IPS-15b (cell line): ENCODE measurements around the gene ERVK3-1.
"Not testable (repeated sequence)": the region's sequence is repeated elsewhere in the genome, so short reads cannot be mapped to it uniquely, and the experiment has no call there.

ENCODE experiments used
- H3K27me3 ChIP-seq: one replicate; pipeline ENCODE4 v1.6.1; 2013; ENCODE audit warnings: low read length; ENCODE audit not compliant: control insufficient read depth, insufficient read depth
- H3K36me3 ChIP-seq: one replicate; pipeline ENCODE4 v1.6.1; 2013; ENCODE audit warnings: low read length; ENCODE audit not compliant: control insufficient read depth, insufficient read depth
- H3K4me1 ChIP-seq: one replicate; pipeline ENCODE4 v1.6.1; 2013; ENCODE audit warnings: mild to moderate bottlenecking, low read length; ENCODE audit not compliant: control insufficient read depth, insufficient read depth
- H3K4me3 ChIP-seq: one replicate; pipeline ENCODE4 v1.5.1; 2013; ENCODE audit warnings: low read depth, low read length
- H3K9ac ChIP-seq: one replicate; pipeline ENCODE4 v1.6.1; 2013; ENCODE audit warnings: low read depth, mild to moderate bottlenecking, low read length
- H3K9me3 ChIP-seq: one replicate; pipeline ENCODE4 v1.6.1; 2013; ENCODE audit warnings: mild to moderate bottlenecking, low read length; ENCODE audit not compliant: control insufficient read depth, insufficient read depth

Gene ERVK3-1

DNA sequence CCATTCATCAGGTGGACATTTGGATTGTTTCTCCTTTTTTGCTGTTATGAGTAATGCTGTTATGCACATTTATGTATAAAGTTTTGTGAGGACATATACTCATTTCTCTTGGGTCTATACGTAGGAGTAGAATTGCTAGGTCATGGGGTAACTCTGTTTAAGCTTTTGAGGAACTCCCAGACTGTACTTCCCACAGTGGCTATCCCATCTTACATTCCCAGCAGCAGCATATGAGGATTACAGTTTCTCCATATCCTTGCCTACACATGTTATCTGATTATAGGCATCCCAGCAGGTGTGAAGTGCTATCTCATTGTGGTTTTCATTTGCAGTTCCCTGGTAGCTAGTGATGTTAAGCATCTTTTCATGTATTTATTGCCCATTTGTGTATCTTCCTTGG is 27.5 kb downstream of the ERVK3-1 start:
- H3K4me1 ChIP-seq, result no peaks in the 10 kb centered on the region
- H3K4me3 ChIP-seq, result no peak overlapping the region
- H3K9me3 ChIP-seq, result no peaks in the 10 kb centered on the region
- H3K27me3 ChIP-seq, result no peaks in the 10 kb centered on the region
- no peaks in the 10 kb centered on the region for H3K36me3 ChIP-seq
- no peak overlapping the region for H3K9ac ChIP-seq

DNA sequence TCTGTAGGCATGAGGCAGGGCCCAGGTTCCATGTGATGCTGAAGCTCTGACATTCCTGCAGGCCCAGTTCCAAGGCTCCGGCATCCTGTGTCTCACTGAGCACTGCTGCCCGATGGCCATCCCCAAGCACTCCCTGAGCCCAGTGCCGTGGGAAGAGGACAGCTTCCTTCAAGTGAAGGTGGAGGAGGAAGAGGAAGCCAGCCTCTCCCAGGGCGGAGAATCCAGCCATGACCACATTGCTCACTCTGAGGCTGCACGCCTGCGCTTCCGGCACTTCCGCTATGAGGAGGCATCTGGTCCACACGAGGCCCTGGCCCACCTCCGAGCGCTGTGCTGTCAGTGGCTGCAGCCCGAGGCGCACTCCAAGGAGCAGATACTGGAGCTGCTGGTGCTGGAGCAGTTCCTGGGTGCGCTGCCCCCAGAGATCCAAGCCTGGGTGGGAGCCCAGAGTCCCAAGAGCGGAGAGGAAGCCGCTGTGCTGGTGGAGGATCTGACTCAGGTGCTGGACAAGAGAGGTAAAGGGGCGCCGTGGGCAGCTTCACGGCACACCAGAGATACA is 29.6 kb downstream of the ERVK3-1 start:
- H3K9me3 ChIP-seq, result no peaks in the 10 kb centered on the region
- peaks cover 4% of the 10 kb centered on the region for H3K36me3 ChIP-seq

DNA sequence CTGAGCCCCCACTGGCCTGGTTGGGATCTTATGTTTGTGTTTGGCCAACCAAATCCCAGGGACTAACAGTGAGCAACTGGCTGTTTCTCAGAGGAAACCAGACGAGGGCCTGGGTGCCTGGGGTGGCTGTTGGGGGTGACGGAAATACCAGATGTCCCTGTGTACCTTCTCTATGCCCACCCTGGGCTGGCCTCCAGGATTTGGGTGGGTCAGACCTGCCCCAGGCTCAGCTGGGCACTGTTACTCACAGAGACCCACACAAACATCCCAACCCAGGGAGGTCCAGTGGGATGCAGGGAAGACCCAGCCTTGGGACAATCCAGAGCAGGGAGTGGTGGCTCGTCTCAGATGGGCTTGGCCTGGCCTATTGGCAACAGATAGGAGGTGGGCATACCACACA is 30.5 kb downstream of the ERVK3-1 start:
- H3K36me3 ChIP-seq, result peaks cover 4% of the 10 kb centered on the region
- H3K27me3 ChIP-seq, result no peaks in the 10 kb centered on the region
- H3K4me3 ChIP-seq, result no peak overlapping the region
- no peak overlapping the region for H3K9ac ChIP-seq
- H3K9me3 ChIP-seq, result no peaks in the 10 kb centered on the region
- H3K4me1 ChIP-seq, result no peaks in the 10 kb centered on the region

More for the DNA sequence above, 29.6 kb downstream of the ERVK3-1 start:
- Histone ChIP-seq H3K4me3 (no peak overlapping the region), H3K9ac (no peak overlapping the region), H3K27me3 (no peaks in the 10 kb centered on the region), H3K4me1 (no peaks in the 10 kb centered on the region)

DNA sequence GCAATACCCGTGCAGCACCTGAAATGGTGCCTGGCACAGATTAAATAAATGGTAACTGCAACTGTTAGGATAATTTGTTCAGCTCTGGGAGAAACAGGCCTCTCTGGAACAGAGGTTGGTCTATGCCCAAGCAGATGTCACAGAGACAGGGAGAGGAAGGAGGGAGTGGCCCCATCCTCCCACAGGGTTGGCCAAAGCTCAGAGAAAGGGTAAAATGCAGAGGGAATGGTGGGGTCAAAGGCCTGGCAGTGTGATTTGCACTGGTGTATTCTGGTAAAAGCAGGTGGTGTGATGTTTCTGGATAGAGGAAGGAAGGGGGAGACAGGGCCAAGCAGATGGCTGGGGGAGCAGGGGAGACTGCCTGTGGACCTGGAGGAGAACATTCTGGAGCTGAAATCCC is 31.0 kb downstream of the ERVK3-1 start:
- H3K4me1 ChIP-seq, result no peaks in the 10 kb centered on the region
- H3K9ac ChIP-seq, result no peak overlapping the region
- no peaks in the 10 kb centered on the region for H3K9me3 ChIP-seq
- H3K36me3 ChIP-seq, result peaks cover 4% of the 10 kb centered on the region
- no peaks in the 10 kb centered on the region for H3K27me3 ChIP-seq
- no peak overlapping the region for H3K4me3 ChIP-seq

DNA sequence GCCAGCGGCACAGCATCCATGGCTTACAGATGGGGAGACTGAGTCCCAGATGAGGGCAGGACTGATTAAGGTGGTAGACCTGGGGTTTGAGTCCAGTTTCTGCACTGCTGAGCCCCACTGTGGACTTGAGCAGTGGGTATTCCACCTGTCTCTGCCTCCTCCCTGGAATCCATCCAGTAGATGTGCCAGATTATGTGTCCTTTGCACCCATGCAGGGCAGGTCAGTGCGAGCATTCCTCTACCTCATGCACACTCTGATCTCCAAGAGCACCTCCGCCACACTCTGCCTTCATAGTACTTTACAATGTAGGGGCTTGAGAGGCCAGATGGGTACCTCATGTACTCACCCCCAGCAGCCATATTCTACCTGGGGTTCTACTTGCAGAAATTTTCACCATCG is 31.6 kb downstream of the ERVK3-1 start:
- no peaks in the 10 kb centered on the region for H3K4me1 ChIP-seq
- H3K9ac ChIP-seq, result no peak overlapping the region
- peaks cover 4% of the 10 kb centered on the region for H3K36me3 ChIP-seq
- H3K4me3 ChIP-seq, result no peak overlapping the region
- no peaks in the 10 kb centered on the region for H3K9me3 ChIP-seq
- H3K27me3 ChIP-seq, result no peaks in the 10 kb centered on the region

DNA sequence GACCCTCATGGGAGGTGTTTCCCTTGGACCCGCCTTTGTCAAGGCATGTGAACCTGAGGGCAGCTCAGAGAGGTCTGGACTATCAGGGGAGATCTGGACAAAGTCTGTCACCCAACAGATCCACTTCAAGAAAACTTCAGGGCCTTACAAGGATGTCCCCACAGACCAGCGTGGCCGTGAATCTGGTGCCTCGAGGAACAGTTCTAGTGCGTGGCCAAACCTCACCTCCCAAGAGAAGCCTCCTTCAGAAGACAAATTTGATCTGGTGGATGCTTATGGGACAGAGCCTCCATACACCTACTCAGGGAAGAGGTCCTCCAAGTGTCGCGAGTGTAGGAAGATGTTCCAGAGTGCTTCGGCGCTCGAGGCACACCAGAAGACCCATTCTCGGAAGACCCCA is 33.2 kb downstream of the ERVK3-1 start:
- Histone ChIP-seq H3K9ac (no peak overlapping the region), H3K4me3 (no peak overlapping the region), H3K36me3 (peaks cover 4% of the 10 kb centered on the region), H3K4me1 (no peaks in the 10 kb centered on the region), H3K9me3 (no peaks in the 10 kb centered on the region), H3K27me3 (no peaks in the 10 kb centered on the region)

DNA sequence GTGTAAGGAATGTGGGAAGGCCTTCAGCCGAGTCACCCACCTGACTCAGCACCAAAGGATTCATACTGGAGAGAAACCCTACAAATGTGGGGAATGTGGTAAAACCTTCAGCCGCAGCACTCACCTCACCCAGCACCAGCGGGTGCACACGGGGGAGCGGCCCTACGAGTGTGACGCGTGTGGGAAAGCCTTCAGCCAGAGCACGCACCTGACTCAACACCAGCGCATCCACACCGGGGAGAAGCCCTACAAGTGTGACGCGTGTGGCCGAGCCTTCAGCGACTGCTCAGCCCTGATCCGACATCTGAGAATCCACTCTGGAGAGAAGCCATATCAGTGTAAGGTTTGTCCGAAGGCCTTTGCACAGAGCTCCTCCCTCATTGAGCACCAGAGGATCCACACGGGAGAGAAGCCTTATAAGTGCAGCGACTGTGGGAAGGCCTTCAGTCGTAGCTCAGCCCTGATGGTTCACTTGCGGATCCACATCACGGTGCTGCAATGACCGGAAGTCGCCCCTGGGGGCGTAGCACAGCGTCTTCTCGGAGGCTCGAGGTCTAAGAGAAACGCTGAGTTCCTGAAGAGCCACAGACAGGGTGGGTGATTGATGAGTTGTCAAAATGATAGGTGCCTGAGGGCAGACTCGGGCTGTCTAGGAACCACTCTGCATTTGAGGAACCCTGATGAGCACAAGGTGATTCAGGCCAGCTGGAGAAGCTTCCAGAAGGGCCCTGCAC is 33.8 kb downstream of the ERVK3-1 start:
- Histone ChIP-seq H3K4me3 (no peak overlapping the region), H3K27me3 (no peaks in the 10 kb centered on the region), H3K9ac (no peak overlapping the region), H3K4me1 (no peaks in the 10 kb centered on the region), H3K9me3 (no peaks in the 10 kb centered on the region), H3K36me3 (peaks cover 4% of the 10 kb centered on the region)

DNA sequence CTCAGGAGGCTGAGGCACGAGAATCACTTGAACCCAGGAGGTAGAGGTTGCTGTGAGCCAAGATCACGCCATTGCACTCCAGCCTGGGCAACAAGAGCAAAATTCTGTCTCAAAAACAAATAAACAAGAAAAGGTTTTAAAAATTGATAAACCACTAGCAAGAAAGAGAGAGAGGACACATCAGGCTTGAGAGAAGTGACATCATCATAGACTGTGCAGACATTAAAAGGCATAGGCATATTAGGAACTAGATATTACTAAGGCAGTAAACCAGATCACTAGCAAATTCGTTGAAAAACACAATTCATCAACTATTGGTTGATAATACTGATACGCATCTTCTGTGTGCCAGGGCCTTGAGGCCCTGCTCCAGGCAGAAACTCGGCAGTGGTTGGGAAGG is 40.4 kb downstream of the ERVK3-1 start:
- H3K27me3 ChIP-seq, result peaks cover 7% of the 10 kb centered on the region
- H3K9me3 ChIP-seq, result no peaks in the 10 kb centered on the region
- no peak overlapping the region for H3K9ac ChIP-seq
- no peaks in the 10 kb centered on the region for H3K4me1 ChIP-seq
- H3K4me3 ChIP-seq, result no peak overlapping the region
- H3K36me3 ChIP-seq, result no peaks in the 10 kb centered on the region

DNA sequence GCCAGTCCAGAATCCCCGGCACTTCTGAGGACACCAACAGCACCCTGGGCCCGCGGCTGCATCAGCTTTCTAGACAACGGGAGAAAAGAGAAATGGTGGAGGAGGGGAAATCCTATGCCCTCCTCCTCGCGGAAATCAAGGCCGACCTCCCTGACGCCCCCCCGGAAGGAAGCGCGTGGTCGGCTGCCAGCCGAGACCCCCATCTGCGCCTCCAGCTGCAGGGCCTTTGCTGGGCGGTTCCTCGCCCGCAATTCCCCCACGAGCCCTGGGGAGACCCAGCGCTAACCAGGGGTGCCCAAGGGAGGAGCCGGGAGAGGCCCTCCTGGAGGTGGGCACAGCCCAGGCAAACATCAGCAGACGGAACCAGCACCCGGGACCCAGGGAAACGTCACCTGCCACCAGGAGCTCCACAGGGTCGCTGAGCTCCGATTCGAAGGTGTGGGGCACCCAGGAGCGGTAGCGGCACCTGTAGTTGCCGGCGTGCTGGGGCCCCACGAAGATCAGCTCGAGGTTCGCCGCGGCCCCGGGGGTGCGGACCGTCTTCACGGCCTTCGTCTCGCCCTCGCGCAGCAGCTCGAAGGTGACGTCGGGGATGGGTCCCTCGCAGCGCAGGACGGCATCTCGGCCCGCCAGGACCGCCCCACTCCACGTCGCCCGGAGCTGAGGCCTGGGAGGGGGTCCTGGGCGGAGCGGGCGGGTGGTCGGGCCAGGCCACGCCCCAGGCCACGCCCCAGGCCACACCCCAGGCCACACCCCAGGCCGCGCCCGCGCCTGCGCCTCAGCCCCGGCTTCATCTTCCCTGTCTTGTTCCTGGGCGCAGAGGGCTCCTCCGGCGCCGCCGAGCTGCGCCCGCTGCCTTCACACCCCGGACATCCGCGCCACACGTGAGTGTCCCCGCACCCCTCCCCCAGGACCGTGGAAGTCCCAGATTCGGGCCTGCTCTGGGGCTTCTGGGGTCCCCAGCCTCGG is 42.1 kb downstream of the ERVK3-1 start:
- peaks cover 7% of the 10 kb centered on the region for H3K27me3 ChIP-seq
- peak overlapping the region; percentile 80 for H3K4me3 ChIP-seq
- H3K36me3 ChIP-seq, result no peaks in the 10 kb centered on the region
- H3K9ac ChIP-seq, result peak overlapping the region; percentile 66
- no peaks in the 10 kb centered on the region for H3K4me1 ChIP-seq
- H3K9me3 ChIP-seq, result no peaks in the 10 kb centered on the region

DNA sequence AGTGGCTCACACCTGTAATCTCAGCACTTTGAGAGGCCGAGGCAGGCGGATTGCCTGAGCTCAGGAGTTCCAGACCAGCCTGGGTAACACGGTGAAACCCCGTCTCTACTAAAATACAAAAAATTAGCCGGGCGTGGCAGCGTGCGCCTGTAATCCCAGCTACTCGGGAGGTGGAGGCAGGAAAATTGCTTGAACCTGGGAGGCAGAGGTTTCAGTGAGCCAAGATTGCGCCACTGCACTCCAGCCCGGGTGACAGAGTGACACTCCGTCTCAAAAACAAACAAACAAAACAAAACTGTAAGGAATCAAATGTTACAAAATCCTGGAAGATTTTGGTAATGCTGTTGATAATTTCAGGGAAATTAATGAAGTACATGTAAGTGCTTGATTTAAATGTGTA is 42.9 kb downstream of the ERVK3-1 start:
- H3K9me3 ChIP-seq, H3K27me3 ChIP-seq, H3K4me1 ChIP-seq, H3K36me3 ChIP-seq: not testable (repeated sequence)
- Histone ChIP-seq H3K4me3 (peak overlapping the region; percentile 71), H3K9ac (peak overlapping the region; percentile 66)

DNA sequence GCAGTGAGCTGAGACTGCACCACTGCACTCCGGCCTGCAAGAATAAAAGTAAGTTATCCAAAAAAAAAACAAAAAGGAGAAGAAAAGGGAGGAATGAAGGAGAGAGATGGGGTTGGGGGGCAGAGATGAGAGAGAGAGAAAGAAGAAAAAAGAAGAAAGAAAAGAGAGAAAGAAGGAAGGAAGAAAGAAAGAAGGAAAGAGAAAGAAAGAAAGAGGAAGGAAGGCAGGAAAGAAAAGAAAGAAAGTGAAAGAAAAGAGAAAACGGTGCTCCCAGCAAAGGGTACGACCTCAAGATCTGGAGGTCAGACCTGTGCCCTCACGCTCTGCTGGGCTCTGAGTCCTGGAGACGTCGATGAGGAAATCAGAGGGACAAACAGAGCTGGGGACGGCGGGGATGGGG is 44.4 kb downstream of the ERVK3-1 start:
- Histone ChIP-seq H3K4me1 (no peaks in the 10 kb centered on the region), H3K9me3 (no peaks in the 10 kb centered on the region), H3K4me3 (no peak overlapping the region), H3K9ac (no peak overlapping the region), H3K27me3 (peaks cover 7% of the 10 kb centered on the region), H3K36me3 (peaks cover 3% of the 10 kb centered on the region)
